Measurements from ENCODE around the gene FARS2. TPM values are rescaled to one million over a fixed set of nuclear protein-coding genes. Genes with fewer than 3 reads are reported as not detected.

The FARS2 gene
- total RNA-seq, 1 donor: 29.8 TPM

- no peak for TF ChIP-seq CTCF (IDR thresholded peaks at IDR 0.05; ENCODE audit: insufficient read depth, low read depth, low read length)
- H3K4me3 ChIP-seq (ENCODE audit: low read depth, low read length): no peak overlapping the region
- no peak for DNase-seq (ENCODE audit: low read depth)
Observed at GRCh38 chr6:5623769-5624168, 362.5 kb downstream of the FARS2 start.

- DNase-seq (ENCODE audit: low read depth): no peak
- no peak overlapping the region for H3K4me3 ChIP-seq (ENCODE audit: low read depth, low read length)
- no peak for TF ChIP-seq CTCF (IDR thresholded peaks at IDR 0.05; ENCODE audit: insufficient read depth, low read depth, low read length)
Observed at GRCh38 chr6:5624256-5624655, 362.9 kb downstream of the FARS2 start.

GRCh38 chr6:5626727-5627426 lies 365.6 kb downstream of the FARS2 start:
- DNase-seq (ENCODE audit: low read depth): no peak
- H3K4me3 ChIP-seq (ENCODE audit: low read depth, low read length): no peak overlapping the region
- TF ChIP-seq CTCF (IDR thresholded peaks at IDR 0.05; ENCODE audit: insufficient read depth, low read depth, low read length): no peak

- DNase-seq (ENCODE audit: low read depth): no peak
- H3K4me3 ChIP-seq (ENCODE audit: low read depth, low read length): no peak overlapping the region
- TF ChIP-seq CTCF (IDR thresholded peaks at IDR 0.05; ENCODE audit: insufficient read depth, low read depth, low read length): no peak
Observed at GRCh38 chr6:5630636-5631035, 369.3 kb downstream of the FARS2 start.

GRCh38 chr6:5632348-5632935 lies 371.1 kb downstream of the FARS2 start:
- no peak for DNase-seq (ENCODE audit: low read depth)
- no peak for TF ChIP-seq CTCF (IDR thresholded peaks at IDR 0.05; ENCODE audit: insufficient read depth, low read depth, low read length)
- no peak overlapping the region for H3K4me3 ChIP-seq (ENCODE audit: low read depth, low read length)

GRCh38 chr6:5634525-5634924 lies 373.2 kb downstream of the FARS2 start:
- DNase-seq (ENCODE audit: low read depth): no peak

More at GRCh38 chr6:5634525-5634924, 373.2 kb downstream of the FARS2 start:
- no peak for TF ChIP-seq CTCF (IDR thresholded peaks at IDR 0.05; ENCODE audit: insufficient read depth, low read depth, low read length)
- no peak overlapping the region for H3K4me3 ChIP-seq (ENCODE audit: low read depth, low read length)

Measured in fibroblast of villous mesenchyme (primary cell).